HepG2 (cell line): ENCODE data around the gene SPA17. TPM values are rescaled to one million over a fixed set of nuclear protein-coding genes. Genes with fewer than 3 reads are reported as not detected.

ENCODE experiments used
- CCDC6 ChIP-seq: sonication (generic); formaldehyde crosslinking; IDR thresholded peaks from 2 replicates; pipeline ENCODE4 v1.8.1; 2022; ENCODE audit warnings: mild to moderate bottlenecking, missing genetic modification reagents, moderate library complexity
- CERS6 ChIP-seq: sonication (generic); formaldehyde crosslinking; IDR thresholded peaks from 2 replicates; pipeline ENCODE4 v1.5.0; 2020; ENCODE audit warnings: missing genetic modification reagents
- GRHL1 ChIP-seq: sonication (generic); formaldehyde crosslinking; conservative IDR thresholded peaks from 2 replicates; pipeline ENCODE4 v1.8.0; 2022; ENCODE audit warnings: missing genetic modification reagents
- HMGXB4 ChIP-seq, 2 experiments: sonication (generic) in 1 of 2; formaldehyde crosslinking in 1 of 2; IDR thresholded peaks; 2 replicates each; pipeline versions ENCODE4 v1.4.0 to v1.6.1; 2018 to 2020; ENCODE audit warnings: missing genetic modification reagents in 2 of 2, borderline replicate concordance in 1 of 2, low read depth in 1 of 2, mild to moderate bottlenecking in 1 of 2, missing biosample characterization in 1 of 2
- HNF4G ChIP-seq, 2 experiments: sonication (generic) in 1 of 2; formaldehyde crosslinking in 1 of 2; IDR thresholded peaks; 2 replicates each; pipeline versions ENCODE4 v1.4.0 to v1.6.1; 2011 to 2020; ENCODE audit warnings: borderline replicate concordance in 2 of 2, low read depth in 2 of 2, mild to moderate bottlenecking in 2 of 2, low read length in 1 of 2, missing genetic modification reagents in 1 of 2, moderate library complexity in 1 of 2
- HNRNPK ChIP-seq: fragments of 200-400 bp; formaldehyde crosslinking; IDR thresholded peaks from 2 replicates; pipeline ENCODE4 v1.6.1; 2018; ENCODE audit warnings: low read length, low read depth, moderate library complexity, mild to moderate bottlenecking; ENCODE audit not compliant: poor library complexity, severe bottlenecking
- IKZF4 ChIP-seq: sonication (generic); formaldehyde crosslinking; IDR thresholded peaks from 2 replicates; pipeline ENCODE4 v1.5.1; 2020; ENCODE audit warnings: borderline replicate concordance, mild to moderate bottlenecking, low read depth, missing genetic modification reagents; ENCODE audit errors: not compliant biosample characterization
- IKZF5 ChIP-seq: IDR thresholded peaks from 2 replicates; pipeline ENCODE4 v1.6.1; 2018; ENCODE audit warnings: missing genetic modification reagents, mild to moderate bottlenecking, missing compliant biosample characterization
- NFE2 ChIP-seq: sonication (generic); formaldehyde crosslinking; IDR thresholded peaks from 2 replicates; pipeline ENCODE4 v1.4.0; 2020; ENCODE audit warnings: missing genetic modification reagents
- NFKBIZ ChIP-seq: IDR thresholded peaks from 2 replicates; pipeline ENCODE4 v1.6.1; 2018; ENCODE audit warnings: missing genetic modification reagents, missing compliant biosample characterization
- PATZ1 ChIP-seq: sonication (generic); formaldehyde crosslinking; IDR thresholded peaks from 2 replicates; pipeline ENCODE4 v1.4.0; 2020; ENCODE audit warnings: missing genetic modification reagents
- SIX1 ChIP-seq: sonication (generic); formaldehyde crosslinking; IDR thresholded peaks from 2 replicates; pipeline ENCODE4 v1.4.0; 2020; ENCODE audit warnings: missing genetic modification reagents, borderline replicate concordance
- SOX5 ChIP-seq: IDR thresholded peaks from 2 replicates; pipeline ENCODE4 v1.6.1; 2016; ENCODE audit warnings: borderline replicate concordance
- TMF1 ChIP-seq: sonication (generic); formaldehyde crosslinking; IDR thresholded peaks from 2 replicates; pipeline ENCODE4 v1.8.1; 2022; ENCODE audit warnings: low read depth, missing genetic modification reagents
- ZNF101 ChIP-seq: sonication (generic); formaldehyde crosslinking; IDR thresholded peaks from 2 replicates; pipeline ENCODE4 v1.4.0; 2020; ENCODE audit warnings: mild to moderate bottlenecking, low read depth, missing genetic modification reagents, borderline replicate concordance
- ZNF704 ChIP-seq: sonication (generic); formaldehyde crosslinking; IDR thresholded peaks from 2 replicates; pipeline ENCODE4 v1.8.1; 2023; ENCODE audit warnings: mild to moderate bottlenecking, inconsistent platforms, moderate library complexity, missing genetic modification reagents, borderline replicate concordance
- polyA plus RNA-seq, 8 experiments: library from polyadenylated mRNA; depleted of rRNA in 3 of 8; stranded (reverse) in 7 of 8; unstranded in 1 of 8; fragments of >200 nt; fragmentation: Illumina TruSeq in 4 of 8; extraction: Trizol in 4 of 8; gene quantifications; 2 replicates each; pipeline versions ENCODE4 v1.2.1 to v1.2.3, GENCODE V29; 2011 to 2016; ENCODE audit warnings: low read depth in 4 of 8, missing spikeins in 1 of 8, mixed read lengths in 1 of 8; ENCODE audit not compliant: insufficient read depth in 1 of 8
- total RNA-seq, 5 experiments: library from RNA; depleted of rRNA; stranded (reverse); fragments of >200 nt; fragmentation: Illumina TruSeq; extraction: Trizol; gene quantifications; 2 replicates each; pipeline ENCODE4 v1.2.3, GENCODE V29; 2016; ENCODE audit warnings: low read depth in 1 of 5

Gene SPA17
- total and polyA plus RNA-seq, 2 of the 13 experiments (the other 11 are each of a cell fraction or from before 2014, with no cell fraction given): 4.4 to 8.4 TPM

GRCh38 chr11:124673333-124674167, at the start of gene SPA17, which contains the start of gene SIAE (continued):
- no peak for TF ChIP-seq ZNF704 (CRISPR knock-in tag)
- TF ChIP-seq CCDC6 (CRISPR knock-in tag): no peak
- TF ChIP-seq PATZ1 (CRISPR knock-in tag): peak; percentile 73
- no peak for TF ChIP-seq IKZF4 (CRISPR knock-in tag)
- no peak for TF ChIP-seq HNF4G (IDR thresholded peaks at IDR 0.05; ENCODE audit: borderline replicate concordance, low read depth, low read length)
- no peak for TF ChIP-seq HNF4G (CRISPR knock-in tag; IDR thresholded peaks at IDR 0.05; ENCODE audit: borderline replicate concordance, low read depth)
- no peak; the same call in 1 of the 2 replicates for TF ChIP-seq NFKBIZ (CRISPR knock-in tag)
- TF ChIP-seq GRHL1 (CRISPR knock-in tag): no peak
- TF ChIP-seq HNRNPK: no peak
- no peak for TF ChIP-seq TMF1
- no peak for TF ChIP-seq CERS6 (CRISPR knock-in tag)
- peak; percentile 36 to 74; a peak in 1 of 4 replicates for TF ChIP-seq HMGXB4 (CRISPR knock-in tag; IDR thresholded peaks at IDR 0.05; ENCODE audit: borderline replicate concordance in 1 of 2, low read depth in 1 of 2)
- peak; percentile 68; the same call in 1 of the 2 replicates for TF ChIP-seq IKZF5
- no peak for TF ChIP-seq SIX1
- no peak for TF ChIP-seq SOX5 (CRISPR knock-in tag)
- no peak for TF ChIP-seq NFE2
- no peak for TF ChIP-seq ZNF101 (CRISPR knock-in tag)
